Muscle layer of duodenum (tissue), 2 donors: ENCODE measurements around the gene KIF24.
"Not testable (repeated sequence)": the region's sequence is repeated elsewhere in the genome, so short reads cannot be mapped to it uniquely, and the experiment has no call there.

Experiments
- H3K27ac ChIP-seq: one replicate; pipeline ENCODE4 v1.7.0; 2013; ENCODE audit warnings: mild to moderate bottlenecking, low read length
- H3K27me3 ChIP-seq: one replicate; pipeline ENCODE4 v1.7.0; 2013; ENCODE audit warnings: low read depth, mild to moderate bottlenecking, control low read depth, low read length
- H3K36me3 ChIP-seq, 2 donors: one replicate each; pipeline ENCODE4 v1.7.0; 2013; ENCODE audit warnings: low read length in 2 of 2, control low read depth in 1 of 2, mild to moderate bottlenecking in 1 of 2; ENCODE audit not compliant: insufficient read depth in 2 of 2, control insufficient read depth in 1 of 2
- H3K4me1 ChIP-seq, 2 donors: one replicate each; pipeline ENCODE4 v1.7.0; 2013; ENCODE audit warnings: low read length in 2 of 2, mild to moderate bottlenecking in 2 of 2, control low read depth in 1 of 2, moderate library complexity in 1 of 2; ENCODE audit not compliant: insufficient read depth in 2 of 2, control insufficient read depth in 1 of 2
- H3K4me3 ChIP-seq, 2 donors: one replicate each; pipeline ENCODE4 v1.7.0; 2013; ENCODE audit warnings: low read length in 2 of 2, low read depth in 1 of 2, mild to moderate bottlenecking in 1 of 2
- H3K9me3 ChIP-seq, 2 donors: one replicate each; pipeline ENCODE4 v1.7.0; 2013; ENCODE audit warnings: low read length in 2 of 2, control low read depth in 1 of 2, mild to moderate bottlenecking in 1 of 2; ENCODE audit not compliant: control insufficient read depth in 1 of 2
- donor health status: healthy.

KIF24 gene

DNA sequence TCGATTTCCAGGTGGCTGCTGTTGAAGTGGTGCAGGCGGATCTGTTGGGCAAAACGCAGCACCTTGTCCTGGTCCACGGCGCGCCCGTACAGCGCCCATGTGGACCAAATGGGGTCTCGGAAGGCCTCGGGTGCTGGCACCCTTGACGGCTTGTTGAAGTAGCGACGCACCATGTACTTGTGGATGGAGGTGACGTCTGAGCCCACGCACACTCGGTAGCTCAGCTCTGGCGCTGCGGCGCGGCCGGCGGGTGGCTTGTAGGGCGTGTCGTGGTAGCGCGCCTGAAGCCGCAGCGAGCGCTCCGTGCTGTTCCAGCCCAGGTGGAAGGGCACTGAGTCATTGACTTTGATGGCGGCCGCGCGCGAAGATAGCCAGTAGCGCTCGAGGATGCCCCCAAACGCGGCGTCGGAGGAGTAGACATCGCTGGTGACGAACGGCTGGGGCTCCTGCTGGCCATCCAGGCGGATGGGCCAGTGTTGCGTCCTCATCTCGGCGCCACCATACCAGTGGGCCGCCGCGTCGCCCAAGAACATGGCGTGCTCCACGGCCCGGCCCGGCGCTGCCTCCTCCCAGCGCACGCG is 42.9 kb upstream of the KIF24 start:
- H3K27me3 ChIP-seq: no peaks in the 10 kb centered on the region
- H3K4me3 ChIP-seq: no peak overlapping the region
- H3K36me3 ChIP-seq: peaks cover 0 to 13% of the 10 kb centered on the region in 2 donors

DNA sequence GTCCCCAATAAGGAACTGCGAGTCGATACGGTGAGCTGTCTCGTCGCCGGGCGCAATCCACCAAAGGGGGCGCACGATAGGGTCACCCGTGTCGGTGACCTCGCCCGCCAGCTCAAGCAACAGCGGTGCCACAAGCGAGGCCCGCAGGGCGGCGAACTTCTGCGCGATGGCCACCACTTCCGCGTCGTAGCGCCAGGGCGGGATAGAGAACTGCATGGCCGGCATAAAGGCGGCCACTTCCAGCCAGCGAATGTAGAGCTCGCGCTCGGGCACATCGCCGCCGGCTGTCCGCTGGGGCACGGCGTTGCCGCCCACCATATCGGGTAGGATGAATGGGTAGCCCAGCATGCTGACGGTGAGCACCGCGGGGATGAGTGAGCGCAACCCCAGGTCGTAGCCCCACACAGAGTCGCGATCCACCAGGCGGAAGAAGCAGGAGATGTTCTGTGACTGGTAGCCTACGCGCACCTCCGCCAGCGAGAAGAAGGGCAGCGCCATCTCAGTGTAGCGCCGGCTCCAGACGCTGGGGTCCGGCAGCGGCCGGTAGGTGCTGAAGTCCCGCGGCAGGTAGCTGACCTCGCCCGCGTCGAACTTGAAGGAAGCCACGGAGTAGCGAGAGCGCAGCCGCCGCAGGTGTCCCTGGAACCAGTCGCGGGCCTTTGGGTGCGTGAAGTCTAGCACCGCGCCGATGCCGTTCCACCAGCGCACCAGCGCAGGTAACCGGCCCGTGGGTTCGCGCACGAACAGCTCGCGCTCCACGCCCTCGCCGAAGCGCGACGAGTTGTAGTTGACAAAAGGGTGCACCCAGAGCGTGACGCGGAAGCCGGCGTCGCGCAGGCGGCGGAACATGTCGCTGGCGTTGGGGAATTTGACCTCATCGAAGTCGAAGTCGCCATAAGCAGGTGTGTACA is 42.2 kb upstream of the KIF24 start:
- H3K4me1 ChIP-seq: peaks cover 0 to 22% of the 10 kb centered on the region in 2 donors
- H3K9me3 ChIP-seq: peaks cover 0 to 5% of the 10 kb centered on the region in 2 donors
- peak overlapping the region in 1 of 2 donors; percentile 53 for H3K4me3 ChIP-seq
- no peak overlapping the region for H3K27ac ChIP-seq
- peaks cover 0 to 13% of the 10 kb centered on the region in 2 donors for H3K36me3 ChIP-seq
- H3K27me3 ChIP-seq: no peaks in the 10 kb centered on the region

More for the DNA sequence above, 42.9 kb upstream of the KIF24 start:
- peaks cover 0 to 22% of the 10 kb centered on the region in 2 donors for H3K4me1 ChIP-seq
- peaks cover 0 to 5% of the 10 kb centered on the region in 2 donors for H3K9me3 ChIP-seq
- H3K27ac ChIP-seq: no peak overlapping the region

DNA sequence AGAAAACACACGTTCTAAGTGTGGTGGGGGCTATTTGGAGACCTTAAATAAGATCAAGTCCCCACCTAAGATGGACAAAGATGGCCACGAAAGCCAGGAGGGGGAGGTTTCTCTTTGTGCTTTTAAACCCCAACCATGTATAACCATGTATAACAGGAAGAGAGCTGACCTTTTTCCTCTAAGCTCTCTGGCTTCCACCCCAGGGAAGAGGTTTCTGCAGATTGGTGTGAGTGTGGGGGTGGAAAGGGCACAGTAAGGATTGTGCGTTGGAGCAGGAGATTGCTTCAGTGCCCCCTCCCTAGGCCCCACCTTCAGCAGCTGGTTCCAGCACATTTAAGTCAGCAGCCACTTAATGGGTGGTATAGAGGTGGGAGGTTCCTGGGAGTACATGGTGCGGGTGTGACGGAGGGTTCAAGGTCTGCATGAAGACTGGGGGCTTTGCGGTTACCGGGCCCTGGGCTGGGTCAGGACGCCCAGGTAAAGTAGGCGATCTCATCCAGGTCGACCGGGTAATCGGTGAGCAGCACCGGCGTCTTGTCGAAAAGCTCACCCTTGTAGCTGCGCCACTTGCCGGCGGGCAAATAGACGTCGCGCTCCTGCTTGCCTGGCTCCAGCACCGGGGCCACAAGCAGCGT is 41.4 kb upstream of the KIF24 start:
- H3K27me3 ChIP-seq: no peaks in the 10 kb centered on the region
- H3K36me3 ChIP-seq: peaks cover 0 to 13% of the 10 kb centered on the region in 2 donors
- no peak overlapping the region for H3K4me3 ChIP-seq
- H3K4me1 ChIP-seq: peaks cover 0 to 15% of the 10 kb centered on the region in 2 donors
- peaks cover 0 to 5% of the 10 kb centered on the region in 2 donors for H3K9me3 ChIP-seq
- H3K27ac ChIP-seq: no peak overlapping the region

DNA sequence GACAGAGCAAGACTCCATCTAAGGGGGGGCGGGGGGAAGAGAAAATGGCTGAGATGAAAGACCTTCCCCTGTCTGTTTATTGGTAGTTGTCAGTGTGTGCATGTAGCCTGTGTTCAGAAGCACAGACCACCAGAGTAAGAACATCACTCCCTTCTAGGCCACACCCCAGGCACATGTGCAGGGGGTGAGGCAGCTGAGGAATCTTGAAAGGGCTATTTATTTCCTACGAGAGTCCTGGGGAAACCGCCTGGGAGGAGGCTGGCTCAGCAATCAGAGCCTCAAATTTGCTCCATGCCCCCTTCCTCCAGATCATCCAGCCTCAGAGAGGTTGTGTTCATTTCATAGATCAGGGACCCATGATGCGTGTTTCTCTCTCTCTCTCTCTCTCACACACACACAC is 40.6 kb upstream of the KIF24 start:
- peaks cover 0 to 18% of the 10 kb centered on the region in 2 donors for H3K4me1 ChIP-seq
- H3K9me3 ChIP-seq: peaks cover 0 to 5% of the 10 kb centered on the region in 2 donors
- no peak overlapping the region for H3K4me3 ChIP-seq
- H3K36me3 ChIP-seq: peaks cover 0 to 13% of the 10 kb centered on the region in 2 donors
- no peaks in the 10 kb centered on the region for H3K27me3 ChIP-seq
- no peak overlapping the region for H3K27ac ChIP-seq

DNA sequence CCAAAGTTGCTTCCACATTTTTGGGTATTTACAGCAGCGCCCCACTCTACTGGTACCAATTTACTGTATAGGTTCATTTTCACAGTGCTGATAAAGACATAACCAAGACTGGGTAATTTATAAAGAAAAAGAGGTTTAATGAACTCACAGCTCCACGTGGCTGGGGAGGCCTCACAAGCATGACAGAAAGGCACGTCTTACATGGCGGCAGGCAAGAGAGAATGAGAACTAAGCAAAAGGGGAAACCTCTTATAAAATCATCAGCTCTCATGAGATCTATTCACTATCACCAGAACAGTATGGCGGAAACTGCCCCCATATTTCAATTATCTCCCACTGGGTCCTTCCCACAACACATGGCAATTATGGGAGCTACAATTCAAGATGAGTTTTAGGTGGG is 39.7 kb upstream of the KIF24 start:
- not testable (repeated sequence) for H3K4me3 ChIP-seq, H3K27me3 ChIP-seq, H3K9me3 ChIP-seq, H3K27ac ChIP-seq
- H3K4me1 ChIP-seq: peaks cover 0 to 17% of the 10 kb centered on the region in 2 donors
- peaks cover 0 to 13% of the 10 kb centered on the region in 2 donors for H3K36me3 ChIP-seq

DNA sequence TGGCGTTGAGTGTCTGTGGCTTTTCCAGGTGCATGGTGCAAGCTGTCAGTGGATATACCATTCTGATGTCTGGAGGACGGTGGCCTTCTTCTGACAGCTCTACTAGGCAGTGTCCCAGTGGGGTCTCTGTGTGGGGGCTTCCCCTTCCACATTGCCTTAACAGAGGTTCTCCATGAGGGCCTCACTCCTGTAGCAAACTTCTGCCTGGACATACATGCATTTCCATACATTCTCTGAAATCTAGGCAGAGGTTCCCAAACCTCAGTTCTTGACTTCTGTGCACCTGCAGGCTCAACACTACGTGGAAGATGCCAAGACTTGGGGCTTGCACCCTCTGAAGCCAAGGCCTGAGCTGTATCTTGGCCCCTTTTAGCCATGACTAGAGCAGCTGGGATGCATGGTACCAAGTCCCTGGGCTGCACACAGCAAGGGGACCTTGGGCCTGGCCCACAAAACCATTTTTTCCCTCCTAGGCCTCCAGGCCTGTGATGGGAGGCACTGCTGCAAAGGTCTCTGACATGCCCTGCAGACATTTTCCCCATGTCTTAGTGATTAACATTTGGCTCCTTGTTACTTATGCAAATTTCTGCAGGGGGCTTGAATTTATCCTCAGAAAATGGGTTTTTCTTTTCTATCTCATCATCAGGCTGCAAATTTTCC is 38.8 kb upstream of the KIF24 start:
- not testable (repeated sequence) for H3K27ac ChIP-seq, H3K4me3 ChIP-seq, H3K27me3 ChIP-seq, H3K9me3 ChIP-seq
- H3K4me1 ChIP-seq: peaks cover 0 to 15% of the 10 kb centered on the region in 2 donors
- H3K36me3 ChIP-seq: peaks cover 0 to 13% of the 10 kb centered on the region in 2 donors

DNA sequence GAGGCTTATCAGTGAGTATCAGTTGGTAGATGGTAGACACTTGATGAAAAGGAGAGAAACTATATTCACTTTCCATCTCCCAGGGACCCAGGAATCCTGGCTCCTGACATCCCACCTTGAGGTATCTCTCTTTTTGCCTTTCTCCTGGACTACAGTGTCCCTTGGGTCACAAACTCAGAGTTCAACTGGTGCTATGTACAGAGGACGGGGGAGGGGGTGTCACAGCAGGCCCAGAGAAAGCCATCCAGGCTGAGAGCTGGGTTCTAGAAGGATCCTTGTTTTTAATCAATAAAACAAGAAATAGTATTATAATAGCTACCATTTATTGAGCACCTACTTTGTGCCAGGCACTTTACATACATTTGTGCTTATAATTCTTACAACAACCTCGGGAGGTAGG is 37.3 kb upstream of the KIF24 start:
- no peak overlapping the region for H3K27ac ChIP-seq
- H3K4me1 ChIP-seq: peaks cover 0 to 15% of the 10 kb centered on the region in 2 donors
- H3K4me3 ChIP-seq: no peak overlapping the region
- no peaks in the 10 kb centered on the region for H3K27me3 ChIP-seq
- H3K9me3 ChIP-seq: no peaks in the 10 kb centered on the region
- peaks cover 0 to under 1% of the 10 kb centered on the region in 2 donors for H3K36me3 ChIP-seq

DNA sequence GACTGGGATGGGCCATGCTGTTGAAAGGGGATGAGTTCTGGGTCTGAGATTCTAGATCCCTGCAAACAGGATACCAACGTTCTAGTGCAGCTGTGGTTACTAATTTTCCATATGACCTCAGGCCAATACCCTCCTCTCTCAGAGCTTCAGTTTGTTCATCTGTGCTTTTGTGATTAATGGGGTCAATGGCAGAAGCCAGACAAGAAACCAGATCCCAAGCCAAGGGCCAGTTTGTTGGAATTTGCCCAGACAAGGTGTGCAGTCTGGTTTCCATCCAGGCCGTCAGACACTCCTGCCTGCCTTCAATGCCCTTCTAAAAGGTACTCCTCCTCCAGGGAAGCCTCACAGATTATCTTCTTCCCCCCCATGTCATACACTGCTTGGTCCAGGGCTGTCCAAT is 36.2 kb upstream of the KIF24 start:
- Histone ChIP-seq H3K4me3 (no peak overlapping the region), H3K36me3 (no peaks in the 10 kb centered on the region), H3K4me1 (peaks cover 0 to 13% of the 10 kb centered on the region in 2 donors), H3K9me3 (no peaks in the 10 kb centered on the region), H3K27me3 (no peaks in the 10 kb centered on the region), H3K27ac (no peak overlapping the region)

DNA sequence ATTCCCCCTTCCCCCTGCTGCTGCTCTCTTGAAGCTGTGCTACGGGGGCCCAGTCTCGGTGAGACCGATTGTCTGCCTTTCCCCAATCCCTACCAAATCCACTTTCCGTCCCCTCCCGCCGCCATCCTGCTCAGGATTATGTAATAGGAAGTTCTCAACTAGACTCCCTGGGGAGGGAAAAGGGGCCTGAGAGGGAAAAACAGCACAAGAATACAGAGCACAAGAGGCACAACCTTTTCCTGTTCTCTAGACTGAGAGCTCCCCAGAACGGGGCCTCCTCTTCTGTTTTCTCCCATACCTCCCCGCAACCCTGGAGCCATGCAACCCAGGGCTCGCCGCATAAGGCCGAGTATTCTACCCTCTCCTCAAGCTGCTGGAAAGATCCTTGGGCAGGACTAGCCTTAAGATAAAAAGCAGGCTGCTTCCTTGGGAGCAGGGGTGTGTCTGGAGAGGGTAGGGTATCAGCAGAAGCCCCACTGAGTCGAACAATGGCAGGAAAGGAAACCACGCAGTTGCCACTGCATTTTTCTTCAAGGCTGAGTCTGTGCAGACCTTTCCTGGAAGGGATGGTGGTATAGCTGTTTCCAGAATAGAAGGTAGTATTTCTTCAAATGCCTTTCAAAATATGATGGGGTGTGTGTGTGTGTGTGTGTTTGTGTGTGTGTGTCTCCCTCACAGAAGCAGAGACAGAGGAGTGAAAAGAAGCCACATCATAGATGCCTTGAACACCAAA is 34.7 kb upstream of the KIF24 start:
- H3K27ac ChIP-seq: no peak overlapping the region
- no peak overlapping the region for H3K4me3 ChIP-seq
- H3K27me3 ChIP-seq: no peaks in the 10 kb centered on the region
- H3K9me3 ChIP-seq: no peaks in the 10 kb centered on the region
- H3K4me1 ChIP-seq: peaks cover 0 to 7% of the 10 kb centered on the region in 2 donors
- H3K36me3 ChIP-seq: no peaks in the 10 kb centered on the region

DNA sequence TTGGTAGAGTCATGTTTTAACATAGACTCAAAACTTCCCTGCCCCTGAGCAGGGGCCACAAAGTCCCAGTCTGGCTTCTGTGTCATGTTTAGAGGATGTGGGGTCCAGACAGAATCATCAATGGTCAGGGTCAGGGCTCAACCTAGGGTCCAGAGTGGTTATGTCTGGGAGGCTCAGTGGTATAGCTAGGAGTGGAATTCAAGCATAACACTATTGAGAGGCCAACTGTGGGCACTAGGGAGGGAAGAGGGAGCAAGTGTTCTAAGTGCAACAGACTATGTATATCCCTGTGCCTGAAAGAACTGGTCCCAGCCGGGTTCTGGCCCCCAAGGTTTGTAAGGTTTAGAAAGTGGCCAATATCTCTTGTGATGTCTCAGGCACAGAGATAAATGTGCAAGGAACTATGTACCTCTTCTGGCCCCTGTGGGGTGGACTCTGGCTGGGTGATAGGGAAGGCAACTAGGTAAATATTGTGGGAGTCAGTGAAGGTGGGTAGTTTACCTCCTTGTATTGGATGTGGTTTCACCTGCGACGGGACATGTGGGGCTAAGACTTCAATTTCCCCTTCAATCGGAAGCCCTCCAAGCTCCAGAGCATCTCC is 33.6 kb upstream of the KIF24 start:
- no peaks in the 10 kb centered on the region for H3K9me3 ChIP-seq
- no peaks in the 10 kb centered on the region for H3K27me3 ChIP-seq
- no peaks in the 10 kb centered on the region for H3K36me3 ChIP-seq
- H3K27ac ChIP-seq: no peak overlapping the region
- peaks cover 0 to 7% of the 10 kb centered on the region in 2 donors for H3K4me1 ChIP-seq
- no peak overlapping the region for H3K4me3 ChIP-seq
